GM08714 (cell line): ENCODE measurements around the gene HECTD4.
"Not testable (repeated sequence)": the region's sequence is repeated elsewhere in the genome, so short reads cannot be mapped to it uniquely, and the experiment has no call there.

Experiments used
- H3K4me3 ChIP-seq: fragments of 200-500 bp; sonication (Bioruptor generic); 2 replicates; pipeline ENCODE4 v1.5.1; 2014; ENCODE audit warnings: mild to moderate bottlenecking, low read length, inconsistent platforms
- ZNF274 ChIP-seq: IDR thresholded peaks from 2 replicates; pipeline ENCODE4 v1.6.1; 2012; ENCODE audit warnings: mild to moderate bottlenecking, low read depth, low read length

Gene HECTD4

GRCh38 chr12:112112409-112113133, 269.7 kb downstream of the HECTD4 start:
- TF ChIP-seq ZNF274 = no peak
- H3K4me3 ChIP-seq = no peak overlapping the region

GRCh38 chr12:112111931-112112330, 270.3 kb downstream of the HECTD4 start:
- H3K4me3 ChIP-seq = no peak overlapping the region
- no peak for TF ChIP-seq ZNF274

- H3K4me3 ChIP-seq = not testable (repeated sequence)
Measured at GRCh38 chr12:112110787-112111662, 271.2 kb downstream of the HECTD4 start.
